Erythroblast (primary cell): ENCODE results near the gene SPRR1B.

Experiments used
- GATA1 ChIP-seq: IDR thresholded peaks from 2 replicates; pipeline ENCODE4 v1.6.1; 2011; ENCODE audit warnings: low read depth, mild to moderate bottlenecking, control low read depth, low read length, moderate library complexity
- POLR2A ChIP-seq: IDR thresholded peaks from 2 replicates; pipeline ENCODE4 v1.6.1; 2011; ENCODE audit warnings: mild to moderate bottlenecking, low read length

- TF ChIP-seq POLR2A (no peak), GATA1 (no peak)
Measured at GRCh38 chr1:153040950-153041631, 10.1 kb downstream of the SPRR1B start, which contains the start of gene SPRR2D.
